SK-N-SH treated with all-trans-retinoic acid at 6 μM for 48 hours (cell line): Measurements from ENCODE around the gene AKT2.

ENCODE experiments used
- ARNTL ChIP-seq: fragments of 450-650 bp; formaldehyde crosslinking; IDR thresholded peaks from 2 replicates; pipeline ENCODE4 v1.5.0; 2020; ENCODE audit warnings: low read depth, mild to moderate bottlenecking, moderate library complexity, borderline replicate concordance
- CREB5 ChIP-seq: fragments of 250-450 bp; sonication (Bioruptor Pico); IDR thresholded peaks from 2 replicates; pipeline ENCODE4 v1.5.1; 2020; ENCODE audit warnings: low read depth, mild to moderate bottlenecking, moderate library complexity
- ESRRG ChIP-seq: fragments of 250-450 bp; sonication (Bioruptor Pico); IDR thresholded peaks from 2 replicates; pipeline ENCODE4 v1.6.1; 2021; ENCODE audit warnings: mild to moderate bottlenecking
- GLIS3 ChIP-seq: fragments of 250-450 bp; sonication (Bioruptor Pico); IDR thresholded peaks from 2 replicates; pipeline ENCODE4 v1.5.0; 2020; ENCODE audit warnings: mild to moderate bottlenecking, moderate library complexity
- OSR1 ChIP-seq: fragments of 250-450 bp; sonication (Bioruptor Pico); IDR thresholded peaks from 2 replicates; pipeline ENCODE4 v1.8.0; 2022; ENCODE audit warnings: moderate library complexity, mild to moderate bottlenecking, inconsistent platforms
- PATZ1 ChIP-seq: fragments of 250-450 bp; sonication (Bioruptor Pico); IDR thresholded peaks from 2 replicates; pipeline ENCODE4 v1.8.0; 2020; ENCODE audit warnings: mild to moderate bottlenecking, moderate library complexity, borderline replicate concordance
- SNAI2 ChIP-seq: fragments of 250-450 bp; sonication (Bioruptor Pico); IDR thresholded peaks from 2 replicates; pipeline ENCODE4 v1.5.0; 2020; ENCODE audit warnings: mild to moderate bottlenecking, moderate library complexity
- ZFP3 ChIP-seq: fragments of 250-450 bp; sonication (Bioruptor Pico); IDR thresholded peaks from 2 replicates; pipeline ENCODE4 v1.5.0; 2020; ENCODE audit warnings: mild to moderate bottlenecking, moderate library complexity
- ZFP30 ChIP-seq: fragments of 450-650 bp; formaldehyde crosslinking; IDR thresholded peaks from 2 replicates; pipeline ENCODE4 v1.5.0; 2022; ENCODE audit warnings: mild to moderate bottlenecking, moderate library complexity
- ZNF8 ChIP-seq: fragments of 450-650 bp; formaldehyde crosslinking; IDR thresholded peaks from 2 replicates; pipeline ENCODE4 v1.5.0; 2020; ENCODE audit warnings: mild to moderate bottlenecking, moderate library complexity

DNA sequence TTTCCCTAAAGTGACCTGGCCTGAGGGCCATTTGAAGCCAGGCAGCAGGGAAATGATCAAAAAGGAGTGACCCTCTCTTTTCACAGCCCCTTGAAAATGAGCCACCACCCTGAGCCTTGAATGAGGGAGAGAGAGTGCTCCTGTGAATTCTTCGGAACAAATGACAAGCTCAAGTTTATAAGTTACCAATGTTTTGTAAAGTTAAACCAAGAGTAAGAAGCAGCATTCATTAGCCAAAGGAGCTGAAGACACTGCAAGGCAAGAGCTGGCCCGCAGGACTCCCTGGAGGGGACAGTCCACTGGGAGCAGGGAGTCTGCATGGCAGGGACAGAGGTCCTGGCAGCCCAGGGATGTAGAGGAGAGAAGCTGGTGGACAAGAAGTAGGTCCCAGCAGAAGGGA lies 42.0 kb downstream of the AKT2 start:
- TF ChIP-seq ZFP3 (CRISPR knock-in tag) = no peak
- TF ChIP-seq OSR1 (CRISPR knock-in tag) = no peak
- TF ChIP-seq CREB5 (CRISPR knock-in tag) = no peak
- no peak for TF ChIP-seq PATZ1 (CRISPR knock-in tag)
- no peak for TF ChIP-seq ARNTL (CRISPR knock-in tag)
- TF ChIP-seq ESRRG (CRISPR knock-in tag) = no peak
- no peak for TF ChIP-seq ZFP30 (CRISPR knock-in tag)
- no peak for TF ChIP-seq GLIS3
- TF ChIP-seq ZNF8 (CRISPR knock-in tag) = no peak
- TF ChIP-seq SNAI2 (CRISPR knock-in tag) = no peak
